ENCODE measurements around the gene CES3. TPM values are rescaled to one million over a fixed set of nuclear protein-coding genes. Genes with fewer than 3 reads are reported as not detected.

The CES3 gene
- total RNA-seq, 4 donors from 2014 or later = 1.5 to 7.1 (median 3.6) TPM

GRCh38 chr16:66975302-66975893 lies 14.3 kb downstream of the CES3 start:
- TF ChIP-seq POLR2A (IDR thresholded peaks at IDR 0.05) (no peak), CTCF (IDR thresholded peaks at IDR 0.05) (no peak)
- no peak overlapping the region for H3K4me3 ChIP-seq
- DNase-seq = no peak
- peaks cover 0 to 13% (median 0%) of the 10 kb centered on the region in 4 donors for H3K27me3 ChIP-seq
- intact Hi-C loops (cut with DNase I) = loop anchor here (5.0 kb wide), 1 partner anchor 182 kb away; the partner anchor contains the start of genes FBXL8 and TRADD
- H3K4me1 ChIP-seq = peaks cover 4 to 31% (median 5%) of the 10 kb centered on the region in 3 donors
- no peaks in the 10 kb centered on the region for H3K9me3 ChIP-seq
- no peaks in the 10 kb centered on the region for H3K36me3 ChIP-seq
- 82 to 87% methylated on average over 10 to 12 of the region's 14 CpGs for WGBS, 2 donors
- no peak overlapping the region for H3K27ac ChIP-seq

GRCh38 chr16:66976746-66977145 lies 15.7 kb downstream of the CES3 start:
- intact Hi-C loops (cut with DNase I) = loop anchor here (5.0 kb wide), 1 partner anchor 181 kb away; the partner anchor contains the start of genes FBXL8 and TRADD
- peaks cover 4 to 31% (median 5%) of the 10 kb centered on the region in 3 donors for H3K4me1 ChIP-seq
- H3K27ac ChIP-seq = no peak overlapping the region
- H3K27me3 ChIP-seq = peaks cover 0 to 13% (median 0%) of the 10 kb centered on the region in 4 donors
- no peak overlapping the region for H3K4me3 ChIP-seq
- TF ChIP-seq POLR2A (IDR thresholded peaks at IDR 0.05) = no peak
- TF ChIP-seq CTCF (IDR thresholded peaks at IDR 0.05) = no peak
- H3K9me3 ChIP-seq = no peaks in the 10 kb centered on the region
- no peak for DNase-seq
- H3K36me3 ChIP-seq = no peaks in the 10 kb centered on the region
- WGBS, 2 donors = 46 to 48% methylated on average over 13 of the region's 13 CpGs

- Histone ChIP-seq H3K4me3 (no peak overlapping the region), H3K4me1 (peaks cover 4 to 31% (median 5%) of the 10 kb centered on the region in 3 donors), H3K27me3 (peaks cover 0 to 13% (median 0%) of the 10 kb centered on the region in 4 donors), H3K9me3 (no peaks in the 10 kb centered on the region), H3K36me3 (no peaks in the 10 kb centered on the region), H3K27ac (no peak overlapping the region)
- intact Hi-C loops (cut with DNase I) = loop anchor here (5.0 kb wide), 1 partner anchor 180 kb away; the partner anchor contains the start of genes FBXL8 and TRADD
- 12% methylated on average over 8 of the region's 15 CpGs for WGBS, 2 donors
- no peak for TF ChIP-seq POLR2A (IDR thresholded peaks at IDR 0.05)
- TF ChIP-seq CTCF (IDR thresholded peaks at IDR 0.05) = peak; percentile 79 to 99 (median 98)
- DNase-seq = peak; percentile 39
These were observed 16.5 kb downstream of the CES3 start for GRCh38 chr16:66977341-66978113.

GRCh38 chr16:66979011-66979717 lies 18.1 kb downstream of the CES3 start:
- peaks cover 0 to 4% (median 0%) of the 10 kb centered on the region in 4 donors for H3K27me3 ChIP-seq
- H3K4me3 ChIP-seq = no peak overlapping the region
- H3K27ac ChIP-seq = peak overlapping the region in 2 of 4 donors; percentile 3 to 52
- WGBS, 2 donors = 33 to 52% methylated on average over 3 to 7 of the region's 16 CpGs
- H3K4me1 ChIP-seq = peaks cover 4 to 31% (median 5%) of the 10 kb centered on the region in 3 donors
- TF ChIP-seq POLR2A (IDR thresholded peaks at IDR 0.05) (no peak), CTCF (IDR thresholded peaks at IDR 0.05) (no peak)
- DNase-seq = no peak
- intact Hi-C loops (cut with DNase I) = loop anchor here (5.0 kb wide), 1 partner anchor 178 kb away; the partner anchor contains the start of genes FBXL8 and TRADD
- H3K36me3 ChIP-seq = no peaks in the 10 kb centered on the region
- no peaks in the 10 kb centered on the region for H3K9me3 ChIP-seq
